MM.1S (cell line): ENCODE results near the gene TUBGCP2.

ENCODE experiments used
- DNase-seq: peaks from one replicate; pipeline ENCODE4 v3.0.0-alpha.2; 2015
- H2AFZ ChIP-seq: fragments of 300-600 bp; sonication (generic); 2 replicates; pipeline ENCODE4 v1.6.0; 2016; ENCODE audit warnings: antibody characterized with exemption, low read length
- H3F3A ChIP-seq: fragments of 300-600 bp; sonication (generic); 2 replicates; pipeline ENCODE4 v1.6.1; 2016; ENCODE audit warnings: mild to moderate bottlenecking, antibody characterized with exemption, low read length, moderate library complexity, mixed read lengths; ENCODE audit not compliant: insufficient read depth
- H3K27ac ChIP-seq: fragments of 300-600 bp; sonication (generic); 2 replicates; pipeline ENCODE4 v1.5.1; 2016; ENCODE audit warnings: mild to moderate bottlenecking, low read length
- H3K27me3 ChIP-seq: fragments of 300-600 bp; sonication (generic); replicated peaks from 2 replicates; pipeline ENCODE4 v1.6.0; 2016; ENCODE audit warnings: low read length; ENCODE audit not compliant: insufficient read depth
- H3K36me3 ChIP-seq: fragments of 300-600 bp; sonication (generic); replicated peaks from 2 replicates; pipeline ENCODE4 v1.6.1; 2016; ENCODE audit warnings: mild to moderate bottlenecking, low read length, mixed read lengths; ENCODE audit not compliant: insufficient read depth
- H3K4me1 ChIP-seq: fragments of 300-600 bp; sonication (generic); 2 replicates; pipeline ENCODE4 v1.6.1; 2016; ENCODE audit warnings: low read length, mixed read lengths
- H3K4me2 ChIP-seq: fragments of 300-600 bp; sonication (generic); 2 replicates; pipeline ENCODE4 v1.6.0; 2016; ENCODE audit warnings: low read depth, low read length
- H3K4me3 ChIP-seq: fragments of 300-600 bp; sonication (generic); 2 replicates; pipeline ENCODE4 v1.5.1; 2016; ENCODE audit warnings: low read length, mixed read lengths
- H3K79me2 ChIP-seq: fragments of 300-600 bp; sonication (generic); 2 replicates; pipeline ENCODE4 v1.6.1; 2016; ENCODE audit warnings: mixed run types, low read length, mixed read lengths
- H3K9ac ChIP-seq: fragments of 300-600 bp; sonication (generic); 2 replicates; pipeline ENCODE4 v1.6.1; 2016; ENCODE audit warnings: low read length, mixed read lengths
- H3K9me2 ChIP-seq: fragments of 300-600 bp; sonication (generic); replicated peaks from 2 replicates; pipeline ENCODE4 v1.6.1; 2016; ENCODE audit warnings: mild to moderate bottlenecking, low read length, mixed read lengths; ENCODE audit not compliant: insufficient read depth
- H3K9me3 ChIP-seq: fragments of 300-600 bp; sonication (generic); replicated peaks from 2 replicates; pipeline ENCODE4 v1.6.1; 2016; ENCODE audit warnings: mild to moderate bottlenecking, low read length, mixed read lengths; ENCODE audit not compliant: insufficient read depth
- H4K20me1 ChIP-seq: fragments of 300-600 bp; sonication (generic); 2 replicates; pipeline ENCODE4 v1.6.1; 2016; ENCODE audit warnings: mild to moderate bottlenecking, low read length, moderate library complexity, mixed read lengths; ENCODE audit not compliant: insufficient read depth
- EZH2 ChIP-seq: fragments of 300-600 bp; sonication (generic); optimal IDR thresholded peaks from 2 replicates; pipeline ENCODE3; 2017; ENCODE audit warnings: low read depth, mild to moderate bottlenecking, antibody characterized with exemption, low read length, mixed read lengths
- EZH2phosphoT487 ChIP-seq: fragments of 300-600 bp; sonication (generic); IDR thresholded peaks from 2 replicates; pipeline ENCODE4 v1.6.1; 2018; ENCODE audit warnings: antibody characterized with exemption, low read length
- TF ChIP-seq, protein P1 (sequence below): fragments of 300-600 bp; sonication (generic); IDR thresholded peaks from 2 replicates; pipeline ENCODE4 v1.5.1; 2016; ENCODE audit warnings: antibody characterized with exemption, low read length, mixed read lengths

Gene TUBGCP2

DNA sequence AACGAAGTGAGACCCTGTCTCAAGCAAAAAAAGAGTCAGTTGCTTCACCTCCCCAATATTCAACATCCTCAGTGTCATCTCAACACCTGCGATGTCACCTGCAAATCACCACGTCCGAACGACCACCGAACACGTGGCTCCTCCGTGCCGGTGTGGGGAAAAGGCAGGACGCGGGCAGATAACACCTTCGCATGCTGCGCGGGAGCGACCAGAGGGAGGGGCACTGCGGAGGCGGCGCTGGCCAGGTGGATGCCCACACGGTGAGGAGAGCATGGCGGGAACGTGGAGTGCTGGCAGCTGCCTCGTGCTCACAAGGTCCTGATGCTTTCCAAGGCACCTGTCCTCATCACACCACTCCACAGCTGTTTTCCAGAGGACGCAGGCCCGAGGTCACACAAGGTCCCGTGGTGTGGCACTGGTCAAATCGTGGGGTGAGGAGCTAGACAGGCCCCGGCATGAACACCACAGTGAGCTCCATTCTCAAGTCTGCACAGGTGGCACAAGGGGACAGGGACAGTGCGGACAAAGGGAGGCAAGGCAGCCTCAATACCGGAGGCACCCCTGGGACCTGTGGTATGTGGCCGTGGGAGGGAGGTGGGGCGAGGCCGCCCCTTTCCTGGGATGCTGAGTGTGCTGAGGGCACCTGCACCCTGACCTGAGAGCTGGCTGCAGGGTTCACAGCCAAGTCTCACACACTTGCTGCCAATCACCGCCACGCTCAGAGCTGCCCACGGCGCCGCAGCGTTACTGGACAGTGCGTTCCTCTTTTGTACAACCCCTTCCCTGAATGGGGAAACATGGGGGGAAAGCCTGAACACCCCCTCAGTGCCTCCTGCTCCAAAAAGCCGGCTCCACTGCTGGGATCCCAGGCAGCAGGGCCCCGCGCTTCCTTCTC is 13.0 kb downstream of the TUBGCP2 start:
- Histone ChIP-seq H3K36me3 (no peaks in the 10 kb centered on the region; the same call in 1 of the 2 replicates), H3K9ac (no peak overlapping the region), H3K79me2 (no peaks in the 10 kb centered on the region), H2AFZ (no peak overlapping the region), H3K27ac (no peak overlapping the region), H3K4me2 (no peak overlapping the region), H3K4me3 (no peak overlapping the region), H3K9me2 (no peaks in the 10 kb centered on the region), H3K4me1 (no peaks in the 10 kb centered on the region), H3K9me3 (no peaks in the 10 kb centered on the region), H4K20me1 (no peaks in the 10 kb centered on the region), H3F3A (no peaks in the 10 kb centered on the region), H3K27me3 (no peaks in the 10 kb centered on the region)
- TF ChIP-seq EZH2phosphoT487: no peak
- no peak for TF ChIP-seq EZH2
- TF ChIP-seq, protein P1, sequence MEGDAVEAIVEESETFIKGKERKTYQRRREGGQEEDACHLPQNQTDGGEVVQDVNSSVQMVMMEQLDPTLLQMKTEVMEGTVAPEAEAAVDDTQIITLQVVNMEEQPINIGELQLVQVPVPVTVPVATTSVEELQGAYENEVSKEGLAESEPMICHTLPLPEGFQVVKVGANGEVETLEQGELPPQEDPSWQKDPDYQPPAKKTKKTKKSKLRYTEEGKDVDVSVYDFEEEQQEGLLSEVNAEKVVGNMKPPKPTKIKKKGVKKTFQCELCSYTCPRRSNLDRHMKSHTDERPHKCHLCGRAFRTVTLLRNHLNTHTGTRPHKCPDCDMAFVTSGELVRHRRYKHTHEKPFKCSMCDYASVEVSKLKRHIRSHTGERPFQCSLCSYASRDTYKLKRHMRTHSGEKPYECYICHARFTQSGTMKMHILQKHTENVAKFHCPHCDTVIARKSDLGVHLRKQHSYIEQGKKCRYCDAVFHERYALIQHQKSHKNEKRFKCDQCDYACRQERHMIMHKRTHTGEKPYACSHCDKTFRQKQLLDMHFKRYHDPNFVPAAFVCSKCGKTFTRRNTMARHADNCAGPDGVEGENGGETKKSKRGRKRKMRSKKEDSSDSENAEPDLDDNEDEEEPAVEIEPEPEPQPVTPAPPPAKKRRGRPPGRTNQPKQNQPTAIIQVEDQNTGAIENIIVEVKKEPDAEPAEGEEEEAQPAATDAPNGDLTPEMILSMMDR: no peak
- no peak for DNase-seq

DNA sequence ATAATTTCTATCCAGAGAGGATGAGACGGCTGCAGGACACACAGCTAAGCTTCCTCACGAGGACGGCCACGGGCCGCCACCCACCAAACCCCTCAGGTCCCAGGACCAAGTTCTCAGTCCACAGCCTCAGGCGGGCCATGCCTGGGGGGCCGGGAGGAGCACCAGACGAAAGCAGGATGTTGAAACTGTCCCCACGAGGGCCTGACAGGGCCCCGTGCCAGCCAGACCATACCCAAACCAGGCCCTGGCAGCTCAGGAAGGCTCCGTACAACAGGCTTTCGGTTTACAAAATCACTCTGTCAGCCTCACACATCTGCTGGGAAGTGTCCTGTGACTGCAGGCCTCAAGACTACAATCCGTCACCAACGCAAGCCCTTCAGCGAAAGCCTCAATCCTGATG is 14.5 kb downstream of the TUBGCP2 start:
- no peaks in the 10 kb centered on the region for H3K4me1 ChIP-seq
- H2AFZ ChIP-seq: no peak overlapping the region
- H3K36me3 ChIP-seq: no peaks in the 10 kb centered on the region; the same call in 1 of the 2 replicates
- H3K9me2 ChIP-seq: no peaks in the 10 kb centered on the region
- no peaks in the 10 kb centered on the region for H3K79me2 ChIP-seq
- no peak for TF ChIP-seq EZH2phosphoT487
- TF ChIP-seq, protein P1: no peak
- TF ChIP-seq EZH2: no peak
- no peaks in the 10 kb centered on the region for H3K27me3 ChIP-seq
- no peak overlapping the region for H3K4me3 ChIP-seq
- no peaks in the 10 kb centered on the region for H4K20me1 ChIP-seq
- H3K9ac ChIP-seq: no peak overlapping the region
- no peaks in the 10 kb centered on the region for H3K9me3 ChIP-seq
- no peak overlapping the region for H3K4me2 ChIP-seq
- DNase-seq: no peak
- no peaks in the 10 kb centered on the region for H3F3A ChIP-seq
- no peak overlapping the region for H3K27ac ChIP-seq

DNA sequence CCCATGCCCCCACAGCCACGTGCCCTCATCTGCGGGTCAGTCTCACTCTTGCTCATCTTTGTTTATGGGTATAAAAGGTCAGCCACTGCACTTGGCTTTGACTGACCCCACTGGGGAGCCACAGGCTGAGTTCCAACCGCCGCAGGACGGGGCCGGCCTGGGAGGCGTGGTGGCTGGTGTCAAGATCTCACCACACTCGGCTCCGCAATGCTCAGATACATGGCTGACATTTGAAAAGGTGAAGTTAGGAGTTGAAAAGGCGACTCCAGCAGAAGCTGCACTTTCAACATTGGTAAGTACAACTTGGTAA is 14.9 kb downstream of the TUBGCP2 start:
- H3K4me3 ChIP-seq: no peak overlapping the region
- no peaks in the 10 kb centered on the region; the same call in 1 of the 2 replicates for H3K36me3 ChIP-seq
- no peaks in the 10 kb centered on the region for H4K20me1 ChIP-seq
- no peaks in the 10 kb centered on the region for H3K4me1 ChIP-seq
- no peaks in the 10 kb centered on the region for H3K27me3 ChIP-seq
- no peaks in the 10 kb centered on the region for H3K9me3 ChIP-seq
- no peak overlapping the region for H2AFZ ChIP-seq
- H3K27ac ChIP-seq: no peak overlapping the region
- H3K9ac ChIP-seq: no peak overlapping the region
- no peaks in the 10 kb centered on the region for H3K9me2 ChIP-seq
- no peak for DNase-seq
- no peak overlapping the region for H3K4me2 ChIP-seq
- H3F3A ChIP-seq: no peaks in the 10 kb centered on the region
- no peak for TF ChIP-seq EZH2
- TF ChIP-seq EZH2phosphoT487: no peak
- TF ChIP-seq, protein P1: no peak
- H3K79me2 ChIP-seq: no peaks in the 10 kb centered on the region
